GM08714 (cell line): ENCODE measurements around the gene TACR1.
"Not testable (repeated sequence)": the region's sequence is repeated elsewhere in the genome, so short reads cannot be mapped to it uniquely, and the experiment has no call there.

Experiments
- H3K4me3 ChIP-seq: fragments of 200-500 bp; sonication (Bioruptor generic); 2 replicates; pipeline ENCODE4 v1.5.1; 2014; ENCODE audit warnings: mild to moderate bottlenecking, low read length, inconsistent platforms
- ZNF274 ChIP-seq: IDR thresholded peaks from 2 replicates; pipeline ENCODE4 v1.6.1; 2012; ENCODE audit warnings: mild to moderate bottlenecking, low read depth, low read length

The TACR1 gene, protein sequence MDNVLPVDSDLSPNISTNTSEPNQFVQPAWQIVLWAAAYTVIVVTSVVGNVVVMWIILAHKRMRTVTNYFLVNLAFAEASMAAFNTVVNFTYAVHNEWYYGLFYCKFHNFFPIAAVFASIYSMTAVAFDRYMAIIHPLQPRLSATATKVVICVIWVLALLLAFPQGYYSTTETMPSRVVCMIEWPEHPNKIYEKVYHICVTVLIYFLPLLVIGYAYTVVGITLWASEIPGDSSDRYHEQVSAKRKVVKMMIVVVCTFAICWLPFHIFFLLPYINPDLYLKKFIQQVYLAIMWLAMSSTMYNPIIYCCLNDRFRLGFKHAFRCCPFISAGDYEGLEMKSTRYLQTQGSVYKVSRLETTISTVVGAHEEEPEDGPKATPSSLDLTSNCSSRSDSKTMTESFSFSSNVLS

GRCh38 chr2:75199428-75200011, at the start of gene TACR1:
Gene TACR1 (minus strand): TSS chr2:75199520. CDS start chr2:75198934, 586 bp downstream.
- H3K4me3 ChIP-seq, result peak within 1 kb of the TSS; percentile 34; the same call in 1 of the 2 replicates
- TF ChIP-seq ZNF274, result no peak

DNA sequence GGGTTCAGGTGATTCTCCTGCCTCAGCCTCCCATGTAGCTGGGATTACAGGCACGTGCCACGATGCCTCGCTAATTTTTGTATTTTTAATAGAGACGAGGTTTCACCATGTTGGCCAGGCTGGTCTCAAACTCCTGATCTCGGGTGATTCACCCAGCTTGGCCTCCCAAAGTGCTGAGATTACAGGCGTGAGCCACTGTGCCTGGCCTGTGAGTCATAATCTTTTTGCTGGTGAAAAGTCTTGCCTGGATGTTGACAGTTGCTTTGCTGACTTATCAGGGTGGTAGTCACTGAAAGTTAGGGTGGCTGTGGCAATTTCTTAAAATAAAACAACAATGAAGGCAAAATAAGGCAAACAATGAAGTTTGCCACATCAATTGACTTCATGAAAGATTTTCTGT, 49.3 kb upstream of the TACR1 start:
- H3K4me3 ChIP-seq, result not testable (repeated sequence)

GRCh38 chr2:75246441-75247167, 47.3 kb upstream of the TACR1 start:
- TF ChIP-seq ZNF274, result no peak
- no peak overlapping the region for H3K4me3 ChIP-seq

DNA sequence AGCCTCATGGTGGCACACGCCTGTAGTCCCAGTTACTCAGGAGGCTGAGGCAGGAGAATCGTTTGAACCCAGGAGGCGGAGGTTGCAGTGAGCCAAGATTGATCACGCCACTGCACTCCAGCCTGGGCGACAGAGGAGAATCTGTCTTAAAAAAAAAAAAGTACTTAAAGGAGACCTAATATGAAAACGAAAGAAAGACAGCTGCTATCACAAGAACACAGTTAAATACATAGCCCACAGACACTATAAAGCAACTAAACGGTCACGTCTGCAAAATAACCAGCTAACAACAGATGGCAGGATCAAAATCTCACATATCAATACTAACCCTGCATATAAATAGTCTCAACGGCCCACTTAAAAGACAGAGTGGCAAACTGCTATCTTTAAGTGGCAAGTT, 43.9 kb upstream of the TACR1 start:
- TF ChIP-seq ZNF274, result no peak
- H3K4me3 ChIP-seq, result no peak overlapping the region

DNA sequence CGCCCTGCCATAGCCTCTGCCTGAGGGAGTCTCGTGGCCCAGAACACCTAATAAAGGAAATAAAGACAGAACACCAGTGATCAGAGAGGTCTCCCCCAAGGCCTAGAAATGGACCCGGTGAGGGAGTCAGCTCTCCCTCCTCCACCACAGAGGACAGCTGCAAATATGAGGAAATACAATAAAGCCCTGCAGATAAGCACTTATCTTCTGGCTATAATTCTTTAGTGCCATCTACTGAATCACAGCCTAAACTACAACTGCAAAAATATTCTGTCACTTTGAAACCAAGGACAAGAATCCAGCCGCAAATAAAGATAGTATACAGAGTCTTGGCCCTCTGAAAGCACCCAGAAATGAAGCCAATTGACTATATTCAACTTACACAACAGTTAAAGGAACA, 42.4 kb upstream of the TACR1 start:
- no peak overlapping the region for H3K4me3 ChIP-seq
- TF ChIP-seq ZNF274, result no peak

DNA sequence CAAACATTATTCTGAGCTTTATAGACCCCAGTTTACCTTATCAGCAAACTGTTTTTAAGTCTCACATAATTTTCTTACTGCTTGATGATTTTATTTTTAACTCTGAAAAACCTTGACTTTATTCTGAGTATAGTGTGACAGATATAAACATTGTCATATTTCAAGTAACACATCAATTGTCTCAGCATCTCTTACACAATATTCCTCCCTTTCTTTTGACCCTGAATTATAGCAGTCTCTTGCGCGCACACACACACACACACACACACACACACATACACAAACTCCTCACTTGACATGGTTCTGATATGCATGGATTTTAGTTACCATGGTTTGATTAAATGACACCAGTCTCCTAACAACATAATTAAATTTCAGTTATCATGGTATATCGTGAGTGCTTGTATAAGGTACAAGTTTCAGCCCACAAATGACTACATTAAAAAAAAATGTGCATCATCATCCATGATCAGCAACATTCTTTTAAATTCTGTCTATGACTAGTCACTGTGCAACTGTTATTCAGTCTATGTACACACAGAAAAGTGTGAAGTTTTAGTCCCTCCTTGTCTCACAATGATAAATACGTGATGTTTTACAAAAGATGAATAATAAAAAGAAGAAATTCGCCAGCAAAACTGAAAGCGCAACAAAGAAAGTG, 39.5 kb upstream of the TACR1 start:
- no peak overlapping the region for H3K4me3 ChIP-seq
- no peak for TF ChIP-seq ZNF274

GRCh38 chr2:75237296-75237695, 38.0 kb upstream of the TACR1 start:
- H3K4me3 ChIP-seq, result no peak overlapping the region
- TF ChIP-seq ZNF274, result no peak

DNA sequence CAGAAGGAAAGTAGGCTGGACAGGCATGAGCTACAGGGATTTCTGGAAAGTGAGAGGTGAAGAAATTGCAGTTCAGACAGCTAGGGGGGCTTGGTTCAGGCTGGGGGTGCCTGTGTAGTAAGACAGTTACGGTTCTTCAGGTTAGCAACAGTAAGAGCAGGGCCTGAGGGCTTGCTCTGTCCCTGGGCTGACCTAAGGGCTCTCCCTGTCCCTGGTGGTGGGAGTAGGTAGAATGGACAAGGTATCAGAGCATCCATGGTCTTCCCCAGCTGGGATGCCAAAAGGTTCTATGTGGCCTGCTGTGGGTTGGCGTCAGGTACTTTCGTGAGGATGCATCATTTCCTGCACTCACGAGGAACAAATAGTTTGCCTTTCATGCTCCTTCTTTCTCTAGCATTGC, 34.6 kb upstream of the TACR1 start:
- H3K4me3 ChIP-seq, result no peak overlapping the region
- TF ChIP-seq ZNF274, result no peak

- TF ChIP-seq ZNF274, result no peak
- no peak overlapping the region for H3K4me3 ChIP-seq
These were observed 27.3 kb upstream of the TACR1 start for GRCh38 chr2:75226617-75227016.

- no peak for TF ChIP-seq ZNF274
- H3K4me3 ChIP-seq, result no peak overlapping the region
These were observed 26.8 kb upstream of the TACR1 start for GRCh38 chr2:75226099-75226498.

DNA sequence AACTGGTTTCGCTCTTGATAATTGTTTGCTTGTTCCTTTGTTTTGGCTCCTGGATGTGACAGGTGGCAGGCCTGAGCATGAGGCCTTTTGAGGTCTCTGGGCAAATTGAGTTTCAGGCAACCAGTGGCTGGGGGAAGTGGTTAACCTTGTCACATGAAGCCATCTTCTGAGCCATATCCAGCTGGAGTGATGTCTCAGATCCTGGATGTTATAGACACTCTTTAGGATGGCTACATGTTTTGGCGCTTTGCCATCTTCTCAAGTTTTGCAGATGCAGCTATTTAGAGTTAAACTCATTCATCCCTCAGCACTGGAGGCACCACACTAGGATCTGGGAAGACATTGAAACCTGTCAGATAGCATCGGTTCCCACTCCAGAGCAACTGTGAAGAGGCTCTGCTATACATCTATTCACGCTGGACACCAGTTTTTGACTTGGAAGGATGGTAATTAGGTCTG, 25.3 kb upstream of the TACR1 start:
- no peak overlapping the region for H3K4me3 ChIP-seq

DNA sequence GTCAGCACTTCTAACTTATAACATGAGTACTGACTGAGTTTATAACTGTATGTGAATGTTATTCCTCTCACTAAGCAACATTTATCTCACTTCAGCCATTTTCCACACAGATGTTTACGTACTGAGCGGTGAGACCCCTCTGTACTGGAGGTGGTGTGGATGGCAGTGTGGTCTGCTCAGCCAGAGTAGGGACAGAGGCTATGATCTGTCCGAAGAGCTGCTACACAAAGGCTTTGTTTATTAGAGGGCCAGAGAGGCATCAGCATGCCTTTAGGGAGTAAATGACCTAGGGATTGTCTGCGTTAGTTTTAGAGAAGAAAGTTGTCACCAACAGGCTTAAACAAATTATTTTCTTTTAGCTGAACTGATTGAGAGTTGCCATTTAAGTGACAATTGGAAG, 23.2 kb upstream of the TACR1 start:
- TF ChIP-seq ZNF274, result no peak
- no peak overlapping the region for H3K4me3 ChIP-seq

More for the DNA sequence above, 25.3 kb upstream of the TACR1 start:
- TF ChIP-seq ZNF274, result no peak

- H3K4me3 ChIP-seq, result no peak overlapping the region
- TF ChIP-seq ZNF274, result no peak
These were observed 22.5 kb upstream of the TACR1 start for GRCh38 chr2:75221862-75222261.

- not testable (repeated sequence) for H3K4me3 ChIP-seq
These were observed 19.9 kb upstream of the TACR1 start for GRCh38 chr2:75219213-75219612.
